ENCODE results near the gene DDA1. TPM values are rescaled to one million over a fixed set of nuclear protein-coding genes. Genes with fewer than 3 reads are reported as not detected.
"Not testable (repeated sequence)": the region's sequence is repeated elsewhere in the genome, so short reads cannot be mapped to it uniquely, and the experiment has no call there.

Gene DDA1
- total RNA-seq, 1 experiment from 2014 or later, result 48.1 TPM

DNA sequence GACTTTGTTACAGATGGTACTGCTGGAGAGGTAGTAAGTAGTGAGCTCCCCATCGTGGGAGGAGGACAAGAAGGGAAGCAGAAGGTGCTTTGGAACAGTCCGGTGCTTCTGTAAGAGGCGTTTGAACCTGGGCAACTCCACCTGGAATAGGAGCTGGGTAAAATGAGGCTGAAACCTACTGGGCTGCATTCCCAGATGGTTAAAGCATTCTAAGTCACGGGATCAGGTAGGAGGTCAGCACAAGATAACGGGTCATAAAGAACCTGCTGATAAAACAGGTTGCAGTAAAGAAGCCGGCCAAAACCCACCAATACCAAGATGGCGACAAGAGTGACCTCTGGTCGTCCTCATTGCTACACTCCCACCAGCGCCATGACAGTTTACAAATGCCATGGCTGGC, 22.6 kb upstream of the DDA1 start:
- DNase-seq (ENCODE audit: low read depth), result no peak

DNA sequence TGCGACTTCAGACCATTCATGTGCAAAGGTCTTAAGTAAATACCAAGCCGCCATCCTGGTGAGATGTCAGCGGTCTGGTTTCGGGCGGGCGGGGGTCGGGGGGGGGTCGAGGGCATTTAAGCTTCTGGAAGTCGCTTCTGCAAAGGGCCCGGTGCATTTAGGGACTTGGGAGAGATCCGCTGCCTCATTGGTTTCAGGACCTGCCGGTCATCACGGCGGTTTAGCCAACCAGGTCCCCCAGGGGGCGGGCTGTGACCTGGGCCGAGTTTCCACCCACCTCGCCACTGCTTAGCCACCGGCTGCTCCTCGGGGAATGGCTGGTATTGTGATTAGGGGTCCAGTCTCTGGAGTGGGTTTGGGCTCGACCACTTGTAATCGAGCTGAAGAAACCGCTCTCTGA, 19.9 kb upstream of the DDA1 start:
- no peak for DNase-seq (ENCODE audit: low read depth)

DNA sequence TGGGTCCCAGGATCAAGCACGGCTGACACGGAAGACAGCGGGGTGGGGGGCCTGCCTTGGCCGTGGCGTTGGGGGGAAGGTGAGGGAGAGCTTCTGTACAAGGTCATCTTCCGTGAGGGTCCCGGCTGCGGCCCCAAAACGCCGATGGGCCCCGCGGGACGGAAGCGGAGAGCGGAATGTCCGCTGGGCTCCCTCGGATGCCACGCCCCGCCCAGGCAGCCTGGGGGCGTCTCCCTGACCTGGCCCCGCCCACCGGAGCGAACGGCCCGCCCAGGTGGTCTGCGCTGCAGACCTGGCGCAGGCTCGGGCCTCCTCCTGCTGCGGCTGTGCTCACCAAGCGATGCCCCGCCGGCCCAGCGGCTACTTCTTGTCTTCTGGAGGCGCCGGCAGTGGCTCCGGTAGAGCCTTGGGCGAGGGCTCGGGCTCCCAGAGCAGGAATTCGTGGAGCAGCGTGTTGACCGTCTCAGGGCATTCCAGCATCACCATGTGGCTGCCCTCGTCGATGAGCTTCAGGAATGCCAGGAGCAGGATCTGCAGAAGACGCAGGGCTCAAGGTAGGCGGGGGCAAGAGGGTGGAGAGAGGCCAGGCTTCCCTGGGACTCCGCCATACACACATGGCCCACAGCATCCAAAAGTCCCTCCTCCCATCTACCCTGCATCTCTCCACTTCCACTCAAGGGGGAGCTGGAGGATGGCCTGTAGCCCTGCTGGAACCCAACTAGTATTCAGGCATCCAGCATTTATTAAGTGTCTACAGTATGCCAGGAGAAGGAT, 16.9 kb upstream of the DDA1 start:
- peak; percentile 95 for DNase-seq (ENCODE audit: low read depth)

DNA sequence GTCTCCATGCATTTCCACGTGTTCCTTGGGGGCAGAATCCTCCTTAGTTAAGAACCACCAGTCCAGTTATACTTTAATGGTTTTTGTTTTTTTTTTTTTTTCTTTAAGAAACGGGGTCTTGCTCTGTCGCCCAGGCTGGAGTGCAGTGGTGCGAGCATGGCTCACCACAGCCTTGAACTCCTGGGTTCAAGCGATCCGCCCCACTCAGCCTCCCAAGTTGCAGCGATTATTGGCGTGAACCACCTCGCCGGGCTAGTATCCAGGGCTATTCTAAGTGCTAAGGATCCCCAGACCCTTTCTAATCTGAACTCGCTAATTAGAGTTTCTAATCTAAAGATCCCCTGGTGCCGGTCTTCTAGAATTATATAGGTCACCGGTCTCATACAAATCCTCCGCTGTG, 15.8 kb upstream of the DDA1 start:
- DNase-seq (ENCODE audit: low read depth), result no peak

DNA sequence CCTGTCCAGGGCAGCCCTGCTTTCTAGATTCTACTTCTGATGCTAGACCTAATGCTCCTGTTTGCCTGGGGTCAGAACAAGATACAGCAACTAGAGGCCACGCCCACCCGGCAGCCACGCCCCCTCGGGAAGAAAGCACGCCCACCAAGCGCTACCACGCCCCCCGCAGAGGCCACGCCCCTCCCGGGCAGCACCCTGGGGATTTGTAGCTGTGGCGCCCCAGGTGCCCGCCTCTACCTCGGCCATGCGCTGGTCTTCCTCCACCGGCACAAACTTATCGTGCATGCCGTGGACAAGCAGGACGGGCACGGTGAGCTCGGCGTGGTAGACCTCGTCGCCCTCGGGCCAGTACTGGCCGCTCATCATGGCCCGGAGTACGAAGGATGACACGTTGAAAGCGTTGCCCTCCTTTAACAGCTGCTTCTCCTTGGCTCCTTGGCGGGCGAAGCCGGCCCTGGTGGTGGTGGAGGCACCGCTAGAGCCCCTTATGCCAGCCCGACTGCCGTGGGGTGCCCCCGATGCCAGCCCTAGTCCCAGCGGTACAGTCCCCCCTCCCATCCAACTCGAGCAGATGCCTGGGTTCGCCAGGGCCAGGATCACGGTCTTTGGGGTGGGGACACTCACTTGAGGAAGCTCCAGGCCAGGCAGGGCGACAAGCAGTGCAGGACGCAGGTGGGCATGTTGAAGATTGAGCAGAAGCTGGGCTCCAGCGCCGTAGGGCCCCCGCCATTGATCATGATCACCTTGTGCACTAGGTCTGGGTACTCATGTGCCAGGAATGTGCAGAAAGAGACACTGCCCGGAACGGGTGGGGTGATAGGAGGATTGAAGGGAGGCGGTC, 15.1 kb upstream of the DDA1 start:
- DNase-seq (ENCODE audit: low read depth), result no peak

DNA sequence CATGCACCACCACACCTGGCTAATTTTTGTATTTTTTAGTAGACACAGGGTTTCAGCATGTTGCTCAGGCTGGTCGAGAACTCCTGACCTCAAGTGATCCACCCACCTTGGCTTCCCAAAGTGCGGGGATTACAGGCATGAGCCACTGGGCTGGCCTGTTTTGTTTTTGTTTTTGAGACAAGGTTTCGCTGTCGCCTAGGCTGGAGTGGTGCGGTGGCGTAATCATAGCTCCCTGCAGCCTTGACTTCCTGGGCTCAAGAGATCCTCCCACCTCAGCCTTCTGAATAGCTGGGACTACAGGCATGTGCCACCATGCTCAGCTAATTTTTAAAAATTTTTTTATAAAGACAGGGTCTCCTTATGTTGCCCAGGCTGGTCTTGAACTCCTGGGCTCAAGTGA, 13.8 kb upstream of the DDA1 start:
- not testable (repeated sequence) for DNase-seq (ENCODE audit: low read depth)

DNA sequence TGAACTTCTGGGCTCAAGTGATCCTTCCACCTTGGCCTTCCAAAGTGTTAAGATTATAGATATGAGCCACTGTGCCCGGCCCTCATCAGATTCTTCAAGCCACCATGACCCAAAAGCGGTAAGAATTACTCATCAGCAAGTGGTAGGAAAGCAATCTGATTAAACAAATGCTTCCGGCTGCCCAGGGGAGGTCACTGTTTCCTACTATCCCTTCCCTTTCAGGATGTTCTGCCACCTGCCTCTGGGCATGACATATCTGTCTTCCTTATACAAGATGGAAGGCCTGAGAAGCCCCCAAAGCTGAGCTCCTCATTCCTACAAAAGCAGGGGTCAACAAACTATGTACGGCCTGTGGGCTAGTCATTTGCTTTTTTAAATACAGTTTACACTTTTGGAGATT, 13.1 kb upstream of the DDA1 start:
- peak; percentile 74 for DNase-seq (ENCODE audit: low read depth)

DNA sequence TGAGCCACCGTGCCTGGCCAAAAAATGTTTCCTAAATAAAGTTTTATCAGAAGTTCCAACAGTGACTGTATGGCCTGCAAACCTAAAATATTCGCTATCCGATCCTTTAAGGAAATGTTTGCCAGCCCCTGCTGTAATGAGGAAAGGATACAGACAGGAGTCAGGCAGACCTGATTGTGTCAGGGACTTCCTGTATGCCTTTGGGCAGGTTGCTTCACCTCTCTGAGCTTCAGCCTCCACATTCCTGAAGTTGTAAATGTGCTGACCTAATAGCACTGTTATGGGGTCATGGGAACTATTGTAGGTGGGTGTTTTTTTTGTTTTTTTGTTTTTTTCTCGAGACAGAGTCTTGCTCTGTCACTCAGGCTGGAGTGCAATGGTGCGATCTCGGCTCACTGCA, 12.4 kb upstream of the DDA1 start:
- no peak for DNase-seq (ENCODE audit: low read depth)

DNA sequence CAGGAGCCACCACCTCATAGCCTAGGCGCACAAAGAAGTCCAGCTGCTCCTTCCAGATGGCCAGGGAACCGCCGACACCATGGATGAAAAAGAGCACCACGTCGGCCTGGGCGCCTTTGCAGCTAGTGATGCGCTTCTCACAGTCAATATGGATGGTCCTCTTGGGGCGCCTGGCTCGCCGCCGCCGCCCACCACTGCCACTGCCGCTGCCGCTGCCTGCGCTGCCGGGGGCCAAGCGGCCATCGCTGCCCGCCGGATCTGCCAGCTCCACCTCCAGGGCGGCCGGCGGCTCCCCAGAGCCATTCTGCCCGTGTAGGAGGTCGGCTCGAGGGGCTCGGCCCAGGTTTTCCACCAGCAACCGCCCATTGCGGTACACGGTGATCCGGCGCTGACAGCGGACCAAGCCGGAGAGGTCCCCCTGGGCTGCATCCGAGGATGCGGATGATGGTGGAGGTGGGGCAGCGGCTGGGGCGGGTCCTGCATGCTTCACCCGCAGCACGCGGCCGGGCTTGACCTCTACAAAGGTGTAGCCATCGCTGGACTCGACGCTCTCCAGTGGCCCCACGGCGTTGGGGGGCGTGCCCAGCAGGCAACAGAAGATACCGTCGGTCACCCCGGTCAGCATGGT, 8.3 kb upstream of the DDA1 start:
- no peak for DNase-seq (ENCODE audit: low read depth)

DNA sequence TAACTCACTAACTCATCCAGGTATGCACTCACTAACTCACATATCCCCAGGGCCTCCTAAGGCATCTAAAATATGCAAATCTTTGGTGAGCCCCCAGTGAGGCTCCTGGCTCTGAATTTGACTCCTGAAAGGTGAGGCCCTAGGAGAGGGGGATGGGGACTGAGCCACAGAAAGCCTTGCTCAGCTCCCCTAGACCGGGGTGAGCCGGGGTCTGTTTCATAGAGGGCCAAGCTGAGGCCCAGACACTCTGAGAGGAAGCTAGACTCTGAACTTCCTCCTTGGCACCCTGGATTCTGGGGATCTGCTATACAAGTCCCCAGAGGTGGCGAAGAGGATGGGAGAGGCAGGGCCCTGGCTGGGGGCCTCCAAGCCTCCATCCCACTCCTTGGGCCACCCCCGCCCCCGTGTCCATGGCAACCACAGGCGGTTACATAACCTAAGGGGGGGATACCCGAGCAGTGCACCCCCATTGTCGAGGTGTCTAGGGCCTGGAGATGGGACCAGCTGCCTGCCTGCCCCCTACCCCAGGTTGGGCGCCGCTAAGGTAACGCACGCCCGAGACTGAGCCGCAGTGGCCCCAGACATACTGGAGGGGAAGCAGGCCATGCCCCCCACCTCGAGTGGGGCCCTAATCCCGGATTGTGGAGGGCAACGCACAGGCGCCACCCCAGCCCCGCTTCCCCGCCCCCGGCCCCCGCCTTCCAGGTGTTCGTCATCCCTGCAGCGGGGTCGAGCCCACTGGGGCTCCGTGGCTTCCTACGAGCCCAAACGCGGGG, 6.8 kb upstream of the DDA1 start:
- DNase-seq (ENCODE audit: low read depth), result no peak

DNA sequence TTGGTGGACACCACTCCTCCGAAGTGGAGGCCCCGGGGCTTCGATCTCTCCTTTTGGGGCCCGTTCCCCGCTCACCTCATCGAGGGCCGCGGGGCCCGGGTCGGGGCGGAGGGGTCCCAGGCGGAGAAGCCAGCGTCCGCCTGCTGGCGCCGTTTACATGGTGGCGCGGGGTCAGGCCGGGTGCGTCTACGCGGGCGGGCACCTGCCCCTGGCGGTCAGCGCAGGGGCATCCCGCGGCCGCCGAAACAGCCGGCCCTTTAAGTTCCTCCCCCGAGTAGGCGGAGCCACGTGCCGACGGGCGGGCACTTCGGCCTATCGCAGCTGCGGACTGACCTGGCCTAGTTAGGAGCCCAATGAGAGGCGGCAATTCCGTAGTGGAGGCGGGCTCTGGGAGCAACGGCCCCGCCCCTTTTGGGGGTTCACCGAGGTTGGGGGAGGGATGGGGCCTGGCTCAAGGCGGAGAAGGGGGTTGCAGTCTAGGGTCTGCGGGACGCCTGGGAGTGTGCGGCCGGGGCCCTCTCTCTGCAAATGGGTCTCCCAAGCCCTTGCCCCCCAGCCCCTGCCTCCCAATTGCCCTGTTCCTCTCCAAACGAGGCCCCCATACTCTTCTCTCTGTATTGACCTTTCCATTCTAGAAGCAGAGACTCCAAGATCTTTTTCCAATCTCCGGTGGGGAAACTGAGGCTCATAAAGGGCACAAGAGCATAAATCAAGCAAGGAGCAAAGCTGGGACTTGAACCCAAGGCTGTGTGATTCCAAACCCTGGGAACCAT, 6.0 kb upstream of the DDA1 start, which contains the start of gene ABHD8:
ABHD8 (minus strand) TSS at position 259 of the 773 bp plus-strand sequence. CDS start 1,809 bp downstream, outside the sequence.
- DNase-seq (ENCODE audit: low read depth), result no peak

DNA sequence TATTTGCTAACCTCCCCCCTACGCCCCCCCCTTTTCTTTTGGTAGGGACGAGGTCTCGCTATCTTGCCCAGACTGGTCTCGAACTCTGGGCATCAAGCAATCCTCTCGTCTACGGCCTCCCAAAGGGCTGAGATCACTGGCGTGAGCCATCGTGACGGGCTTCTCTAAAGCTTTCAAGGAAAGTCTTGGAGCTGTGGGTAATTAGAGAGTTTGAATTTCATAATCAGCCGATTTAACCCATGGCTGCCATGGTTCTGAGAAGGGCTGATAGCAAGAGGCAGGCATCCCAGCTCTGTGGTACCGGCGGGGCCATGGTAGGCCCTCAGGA, 5.5 kb upstream of the DDA1 start:
- DNase-seq (ENCODE audit: low read depth), result no peak

DNA sequence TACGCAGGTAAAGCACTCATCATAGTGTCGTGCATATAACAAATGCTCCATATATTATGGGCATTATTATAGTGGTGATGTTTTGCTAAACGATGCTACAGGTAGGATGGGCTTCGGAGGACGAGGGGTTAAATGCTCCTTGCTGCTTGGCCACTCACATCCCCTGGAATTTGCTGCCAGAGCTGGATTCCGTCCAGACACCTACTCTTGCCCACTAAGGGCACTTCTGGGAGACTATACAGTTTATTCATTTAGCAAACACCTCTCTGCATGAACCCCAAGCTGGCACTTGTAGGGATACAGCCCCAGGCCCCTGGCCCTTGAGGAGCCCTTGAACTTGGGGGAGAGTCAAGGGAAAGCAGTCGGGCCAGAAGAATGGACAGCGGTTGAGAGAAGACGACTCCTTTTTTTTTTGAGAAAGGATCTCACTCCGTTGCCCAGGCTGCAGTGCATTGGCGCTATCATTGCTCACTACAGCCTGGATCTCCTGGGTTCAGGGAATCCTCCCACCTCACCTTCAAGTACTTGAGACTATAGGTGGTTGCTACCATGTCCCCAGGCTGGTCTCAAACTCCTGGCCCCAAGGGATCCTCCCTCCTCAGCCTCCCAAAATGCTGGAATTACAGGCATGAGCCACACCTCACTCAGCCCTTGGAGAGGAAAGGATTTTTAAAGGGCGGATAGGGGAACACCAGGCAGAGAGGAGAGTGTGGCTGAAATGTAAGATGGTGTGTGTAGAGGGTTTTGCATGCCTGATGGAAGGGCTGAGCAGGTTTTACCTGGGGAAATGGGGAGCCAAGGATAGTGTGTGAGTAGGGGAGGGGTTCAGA, 4.8 kb upstream of the DDA1 start:
- no peak for DNase-seq (ENCODE audit: low read depth)

DNA sequence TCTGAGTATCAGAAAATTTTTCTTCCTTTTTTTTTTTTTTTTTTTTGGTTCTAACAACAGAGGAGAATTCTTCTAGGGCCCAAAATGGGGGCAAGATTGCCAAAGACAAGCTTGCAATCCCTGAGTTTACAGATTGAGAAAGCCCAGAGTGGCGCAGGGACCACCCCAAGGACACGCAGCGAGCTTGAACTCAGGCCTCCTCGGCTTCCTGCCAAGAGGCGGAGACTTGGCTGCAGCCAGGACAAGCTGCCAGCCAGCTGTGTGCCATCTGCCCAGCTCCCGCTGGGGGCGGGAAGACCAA, 4.2 kb upstream of the DDA1 start:
- DNase-seq (ENCODE audit: low read depth), result no peak

DNA sequence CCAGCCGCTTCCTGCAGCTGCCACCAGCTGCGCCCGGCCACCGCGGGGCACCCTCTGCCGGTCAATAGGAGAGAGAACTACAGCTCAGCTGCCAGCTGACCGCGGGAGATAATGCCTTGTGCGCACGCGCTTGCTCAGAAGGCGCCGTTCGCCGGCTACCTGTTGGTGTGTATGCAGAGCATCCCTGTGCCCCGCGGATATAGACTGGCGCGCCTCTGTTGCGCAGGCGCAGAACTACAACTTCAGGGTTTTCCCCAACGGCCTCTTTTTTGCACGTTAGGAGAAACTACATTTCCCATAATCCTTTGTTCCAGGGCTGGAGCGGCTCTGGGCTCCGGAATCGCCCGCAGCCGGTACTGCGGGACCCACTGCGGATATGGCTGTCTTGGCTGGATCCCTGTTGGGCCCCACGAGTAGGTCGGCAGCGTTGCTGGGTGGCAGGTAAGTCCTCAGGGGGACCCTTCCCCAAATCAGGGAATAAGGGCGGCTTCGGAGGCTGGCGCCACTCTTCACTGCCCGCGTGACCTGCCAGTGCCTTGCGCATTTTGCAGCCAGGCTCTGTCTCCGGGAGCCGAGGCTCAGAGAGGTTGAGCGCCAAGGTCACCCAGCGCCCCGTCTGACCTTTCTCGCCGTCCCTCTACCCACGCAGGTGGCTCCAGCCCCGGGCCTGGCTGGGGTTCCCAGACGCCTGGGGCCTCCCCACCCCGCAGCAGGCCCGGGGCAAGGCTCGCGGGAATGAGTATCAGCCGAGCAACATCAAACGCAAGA, 3.7 kb upstream of the DDA1 start, which contains the start of gene MRPL34:
MRPL34 (plus strand) TSS at position 356 of the 768 bp plus-strand sequence; CDS start at position 377, 21 bp downstream.
- peak; percentile 100 for DNase-seq (ENCODE audit: low read depth)

DNA sequence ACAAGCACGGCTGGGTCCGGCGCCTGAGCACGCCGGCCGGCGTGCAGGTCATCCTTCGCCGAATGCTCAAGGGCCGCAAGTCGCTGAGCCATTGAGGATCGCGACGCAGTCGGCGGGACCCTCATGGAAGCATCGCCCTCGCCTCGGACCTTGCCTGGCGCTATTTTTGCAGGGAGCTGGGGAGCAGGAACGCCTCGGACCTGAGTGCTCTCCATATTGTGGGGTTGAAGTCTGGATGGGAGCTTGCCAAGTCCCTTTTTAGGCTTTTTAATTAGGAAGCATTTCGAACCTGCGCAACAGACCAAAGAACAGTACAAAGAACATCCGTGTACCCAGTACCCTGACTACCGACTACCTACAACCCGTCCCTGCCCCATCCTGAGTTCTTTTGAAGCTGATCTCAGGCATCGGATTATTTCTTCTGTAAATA, 3.1 kb upstream of the DDA1 start:
- no peak for DNase-seq (ENCODE audit: low read depth)

DNA sequence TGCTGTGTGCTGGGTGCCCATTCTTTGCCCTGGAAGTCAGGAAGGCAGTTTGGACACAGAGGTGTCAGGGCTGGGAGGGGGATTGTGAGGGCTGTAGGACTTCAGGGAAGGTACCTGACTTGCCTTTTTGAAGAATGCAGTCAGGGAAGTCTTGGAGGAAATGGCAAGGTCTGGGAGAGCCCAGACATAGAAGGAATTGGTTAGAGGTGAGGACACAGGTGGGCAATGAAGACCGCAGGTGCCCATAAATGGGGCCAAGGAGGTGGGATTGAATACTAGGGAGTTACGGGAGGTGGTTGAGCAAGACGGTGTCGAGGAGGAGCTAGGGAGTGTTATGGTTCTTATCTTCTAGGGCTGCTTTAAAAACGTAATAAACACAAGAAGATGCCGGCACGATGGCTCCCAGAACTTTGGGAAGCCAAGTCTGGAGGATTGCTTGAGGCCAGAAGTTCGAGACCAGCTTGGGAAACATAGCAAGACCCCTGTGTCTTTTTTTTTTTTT, 1.4 kb upstream of the DDA1 start:
- no peak for DNase-seq (ENCODE audit: low read depth)

DNA sequence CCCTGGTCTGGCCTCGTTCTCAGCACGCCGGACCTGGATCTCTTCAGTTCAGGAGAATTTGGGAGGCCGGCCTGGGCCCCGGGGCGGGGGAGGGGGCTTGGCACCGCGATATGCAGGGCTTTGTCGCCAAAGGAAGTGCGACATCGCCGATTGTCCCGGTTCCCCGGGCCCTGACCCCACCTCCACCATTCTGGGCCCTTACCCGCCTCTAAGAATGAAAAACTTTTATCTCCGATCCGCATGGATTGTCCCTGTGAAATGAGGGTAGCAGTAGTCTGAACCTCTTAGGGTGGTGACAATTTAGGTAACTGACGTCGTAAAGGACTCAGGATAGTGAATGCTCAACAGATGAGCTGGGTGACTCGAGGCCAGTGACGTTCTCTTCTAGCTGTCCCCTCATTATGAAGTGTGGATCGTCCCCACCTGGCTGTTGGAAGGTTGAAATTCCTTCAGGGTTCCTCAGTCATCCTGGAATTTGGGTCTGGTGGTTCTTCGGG, 650 bp downstream of the DDA1 start:
- no peak for DNase-seq (ENCODE audit: low read depth)

Measured in HT1080 (cell line).